Measurements from ENCODE around the gene TMEM243.
A peak's percentile ranks its signal among the peaks of the same experiment; 100 is the strongest.

Gene TMEM243

DNA sequence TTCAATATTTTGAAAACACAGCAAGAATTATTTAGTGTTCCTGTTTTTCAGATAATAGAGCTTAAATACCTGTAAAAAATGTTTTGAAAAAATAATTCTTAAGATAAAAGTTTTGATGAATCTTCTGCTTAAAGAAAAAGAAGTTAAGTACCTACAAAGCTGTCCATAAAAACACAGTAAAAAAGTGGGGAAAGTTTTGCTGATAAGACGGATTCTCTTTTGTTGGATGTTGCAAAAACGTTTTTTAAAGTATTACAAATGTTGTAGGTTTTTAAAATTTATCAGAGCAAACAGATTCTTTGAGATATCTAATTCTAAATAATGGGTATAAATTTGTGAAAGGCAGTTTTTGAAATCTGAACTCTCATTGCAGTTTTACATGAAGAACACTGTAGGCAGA, 55.1 kb downstream of the TMEM243 start:
- DNase-seq (ENCODE audit: extremely low read depth in 1 of 2, low read depth in 1 of 2), result no peak

DNA sequence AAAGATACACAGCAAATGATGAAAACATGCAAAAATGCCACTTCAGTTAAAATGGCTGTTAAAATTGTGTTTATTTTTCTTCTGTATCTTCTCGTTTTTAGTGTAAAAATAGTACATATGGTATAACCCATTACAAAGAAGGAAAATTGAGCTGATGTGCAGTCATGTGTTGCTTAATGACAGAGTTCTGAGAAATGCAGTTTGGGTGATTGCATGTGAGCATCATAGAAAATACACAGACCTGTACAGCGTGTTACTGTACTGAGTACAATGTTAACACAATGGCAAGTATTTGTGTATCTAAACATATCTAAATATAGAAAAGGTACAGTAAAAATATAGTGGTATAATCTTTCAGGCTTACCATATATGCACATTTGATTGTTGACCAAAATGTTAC, 60.0 kb downstream of the TMEM243 start:
- DNase-seq (ENCODE audit: extremely low read depth in 1 of 2, low read depth in 1 of 2), result no peak

DNA sequence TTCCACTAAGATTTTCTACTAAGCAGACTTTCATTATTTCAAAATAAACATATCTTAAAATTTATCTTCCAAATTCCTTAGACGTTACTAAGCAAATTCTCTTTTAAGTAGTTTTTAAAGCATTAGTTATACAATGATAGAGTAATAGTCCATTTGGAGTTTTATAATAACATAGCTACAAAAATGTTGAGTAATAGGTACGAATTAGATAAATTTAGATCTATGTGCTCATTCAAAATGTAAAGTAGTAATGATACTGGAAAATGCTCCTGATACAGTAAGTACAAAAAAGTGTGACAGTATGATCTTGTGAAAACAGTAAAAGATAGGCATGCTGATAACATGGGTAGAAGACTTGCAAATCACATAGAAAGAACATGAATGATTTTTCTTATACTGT, 62.8 kb downstream of the TMEM243 start:
- DNase-seq (ENCODE audit: extremely low read depth in 1 of 2, low read depth in 1 of 2), result no peak

DNA sequence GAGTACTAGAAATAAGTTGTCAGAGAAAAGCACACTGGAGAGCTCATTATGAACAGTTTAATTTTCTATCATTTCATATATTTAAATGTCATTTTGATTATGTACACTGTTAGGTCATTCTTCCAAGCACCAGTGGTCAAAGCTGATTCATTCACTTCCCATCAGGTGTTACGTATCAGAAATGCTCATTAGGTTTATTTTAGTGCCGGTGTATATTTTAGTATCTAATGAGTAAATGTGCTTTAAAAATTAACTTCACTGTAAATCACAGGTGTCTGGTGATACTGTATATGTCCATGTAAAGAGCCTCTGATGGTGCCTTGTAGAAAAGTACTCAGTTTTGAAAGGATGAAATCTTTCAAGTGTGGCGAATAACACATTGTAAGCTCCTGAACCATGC, 63.7 kb downstream of the TMEM243 start:
- DNase-seq (ENCODE audit: extremely low read depth in 1 of 2, low read depth in 1 of 2), result no peak

DNA sequence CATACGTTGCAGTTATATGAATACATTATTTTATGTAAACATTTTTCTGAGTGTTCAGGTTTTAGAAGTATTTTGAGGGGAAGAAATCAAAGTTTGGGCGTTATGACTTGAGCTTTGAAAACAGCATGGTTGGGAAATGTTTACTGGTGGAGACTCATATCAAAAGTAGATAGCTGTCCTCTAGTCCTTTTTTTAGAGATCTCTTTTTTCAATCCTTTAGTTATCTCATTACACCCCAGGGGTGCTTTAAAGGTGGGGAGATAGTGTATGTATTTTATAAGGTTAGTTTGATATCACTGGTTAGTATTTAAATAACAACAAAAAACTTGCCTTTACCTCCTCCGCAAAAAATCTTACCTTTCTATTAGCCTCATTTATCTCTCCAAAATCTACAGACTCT, 65.0 kb downstream of the TMEM243 start:
- DNase-seq (ENCODE audit: extremely low read depth in 1 of 2, low read depth in 1 of 2), result no peak

DNA sequence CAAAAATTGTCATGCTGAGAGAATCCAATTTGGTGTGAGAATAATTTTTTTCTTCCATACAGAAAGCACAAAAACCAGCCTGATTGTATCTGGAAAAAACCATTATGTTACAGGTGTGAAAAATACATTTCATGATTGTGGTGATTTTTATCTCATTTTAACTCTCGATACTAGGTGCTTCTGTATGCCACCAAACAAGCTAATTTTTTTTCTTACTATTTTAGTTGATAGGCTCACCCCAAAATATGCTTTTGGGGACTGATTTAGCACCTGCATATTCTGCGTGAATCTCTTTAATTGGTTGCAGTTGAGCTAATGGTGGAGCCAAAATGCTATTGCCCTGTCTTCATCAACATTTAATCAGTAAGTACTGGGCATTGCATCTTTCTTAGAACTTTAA, 65.4 kb downstream of the TMEM243 start:
- no peak for DNase-seq (ENCODE audit: extremely low read depth in 1 of 2, low read depth in 1 of 2)

DNA sequence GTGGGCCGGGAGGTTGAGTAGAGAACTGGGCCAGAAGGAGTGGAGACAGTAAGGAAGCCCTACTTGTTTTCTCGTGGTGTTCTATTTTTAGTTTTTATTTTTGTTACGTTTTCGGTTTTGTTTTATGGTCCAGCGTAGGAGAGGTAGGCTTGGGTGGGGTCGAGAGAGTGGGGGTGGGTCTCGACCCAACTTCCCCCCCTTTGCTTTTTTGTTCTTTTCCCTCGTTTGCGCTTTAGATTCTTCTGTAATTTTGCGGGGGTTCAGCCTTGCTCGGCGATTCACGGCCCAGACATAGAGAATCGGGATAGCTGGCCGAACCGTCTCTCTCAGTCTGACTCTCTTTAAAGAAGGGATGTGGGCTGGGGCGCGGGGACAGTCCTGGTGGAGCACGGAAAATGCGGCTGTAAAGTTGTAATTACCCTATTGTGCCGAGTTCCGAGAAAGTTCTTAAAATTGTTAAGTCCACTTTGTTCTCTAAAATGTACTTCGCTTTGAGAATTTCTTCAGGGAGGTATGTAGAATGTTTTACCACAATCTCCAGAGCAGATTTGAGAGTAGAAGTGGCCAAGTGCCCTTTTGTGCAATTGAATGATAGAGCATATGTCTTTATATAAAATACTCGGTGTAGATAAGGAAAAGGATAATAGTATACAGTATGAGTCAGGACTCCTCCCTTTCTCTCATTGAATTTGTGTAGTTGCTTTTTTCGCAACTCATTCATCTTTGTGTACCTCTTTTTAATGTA, 66.5 kb downstream of the TMEM243 start:
- DNase-seq (ENCODE audit: extremely low read depth in 1 of 2, low read depth in 1 of 2), result peak in 1 of 2 donors; percentile 20

DNA sequence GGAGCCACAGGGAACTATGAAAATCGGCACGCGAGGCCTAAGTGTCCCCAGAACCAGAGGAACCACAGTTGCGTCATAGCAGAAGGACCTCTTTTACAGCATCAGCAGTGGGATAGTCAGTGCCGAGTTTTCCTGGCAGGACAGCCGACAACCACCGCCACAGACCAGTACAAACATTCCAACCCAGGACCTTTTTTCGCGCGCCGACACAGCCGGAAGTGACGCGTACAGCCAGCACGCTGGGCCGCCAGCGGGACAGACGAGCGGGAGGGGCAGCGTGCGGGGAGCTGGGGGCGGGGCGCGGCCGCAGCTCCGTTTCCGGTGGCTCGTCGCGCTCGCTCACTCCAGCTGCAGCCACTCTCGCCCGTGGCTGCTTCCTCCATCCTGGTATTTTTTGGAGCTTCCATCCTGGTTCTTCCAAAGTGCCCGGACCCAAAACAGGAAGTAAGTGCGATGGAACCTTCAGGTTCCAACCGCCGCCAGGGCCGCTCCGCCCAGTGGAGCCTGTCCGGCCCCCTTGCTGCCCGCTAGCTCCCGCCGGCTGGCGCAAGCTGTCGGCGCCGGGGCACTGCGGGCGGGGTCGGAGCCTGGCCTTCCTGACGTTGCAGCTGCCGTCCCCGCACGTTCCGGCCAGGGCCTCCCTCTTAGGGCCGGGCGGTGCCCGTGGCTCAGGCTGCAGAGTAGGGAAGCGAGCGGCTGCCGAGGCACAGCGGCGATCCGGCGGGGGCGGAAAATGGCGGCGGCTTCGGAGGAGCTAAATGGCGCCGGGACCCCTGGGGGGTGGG, 67.2 kb downstream of the TMEM243 start, which contains the start of gene DMTF1:
Gene DMTF1, plus strand, starts transcription at position 342 of the 785 bp plus-strand sequence. CDS start 12,489 bp downstream, outside the sequence.
- peak; percentile 82 to 83 for DNase-seq (ENCODE audit: extremely low read depth in 1 of 2, low read depth in 1 of 2)

DNA sequence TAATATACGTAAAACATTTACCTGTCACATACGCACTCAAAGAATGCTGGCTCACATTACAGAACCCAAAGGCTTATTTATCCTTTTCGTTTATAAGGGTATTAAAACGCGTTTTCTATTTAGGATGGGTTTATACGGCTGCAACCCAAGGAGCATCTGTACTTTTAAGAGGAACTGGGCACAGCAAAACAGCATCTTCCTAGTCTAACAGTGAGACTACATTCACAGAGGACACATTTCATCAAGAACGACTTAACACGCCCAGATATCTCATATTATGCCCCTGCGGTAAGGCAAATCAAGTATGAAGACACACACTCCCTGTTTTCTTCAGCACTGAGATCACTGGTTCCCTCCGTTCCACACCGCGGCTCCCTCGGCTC, 67.8 kb downstream of the TMEM243 start:
- no peak for DNase-seq (ENCODE audit: extremely low read depth in 1 of 2, low read depth in 1 of 2)

DNA sequence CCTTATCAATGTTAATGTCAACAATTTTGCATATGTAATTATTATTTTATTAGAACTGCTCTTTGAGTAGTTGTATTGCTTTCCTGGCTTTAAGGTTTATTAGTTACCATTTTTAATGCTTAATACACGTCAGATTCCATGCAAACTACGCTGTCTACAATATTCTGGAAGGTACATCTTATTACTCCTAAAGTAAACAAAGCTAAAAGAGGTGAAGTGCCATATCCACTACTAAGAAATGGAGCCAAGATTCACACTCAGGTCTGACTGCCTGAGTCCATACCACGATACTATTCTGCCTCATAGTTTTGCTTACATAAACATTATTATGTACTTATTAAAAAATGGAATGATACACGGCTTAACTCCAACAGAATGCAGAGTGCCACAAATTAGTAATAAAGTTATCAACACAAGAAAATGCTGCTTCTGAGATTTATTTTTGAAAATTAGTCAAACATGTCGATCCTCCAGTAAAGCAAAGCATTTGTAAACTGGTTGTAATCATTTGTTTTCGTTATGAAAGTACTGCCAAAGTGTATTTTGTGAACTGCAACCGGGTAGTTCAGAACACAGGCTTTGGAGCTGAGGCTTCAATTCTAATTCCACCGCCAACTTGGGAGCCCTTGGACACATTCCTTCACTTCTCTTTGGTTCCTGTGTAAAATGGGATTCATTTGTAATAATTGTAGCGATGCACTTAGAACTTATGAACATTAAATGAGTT, 68.4 kb downstream of the TMEM243 start:
- no peak for DNase-seq (ENCODE audit: extremely low read depth in 1 of 2, low read depth in 1 of 2)

DNA sequence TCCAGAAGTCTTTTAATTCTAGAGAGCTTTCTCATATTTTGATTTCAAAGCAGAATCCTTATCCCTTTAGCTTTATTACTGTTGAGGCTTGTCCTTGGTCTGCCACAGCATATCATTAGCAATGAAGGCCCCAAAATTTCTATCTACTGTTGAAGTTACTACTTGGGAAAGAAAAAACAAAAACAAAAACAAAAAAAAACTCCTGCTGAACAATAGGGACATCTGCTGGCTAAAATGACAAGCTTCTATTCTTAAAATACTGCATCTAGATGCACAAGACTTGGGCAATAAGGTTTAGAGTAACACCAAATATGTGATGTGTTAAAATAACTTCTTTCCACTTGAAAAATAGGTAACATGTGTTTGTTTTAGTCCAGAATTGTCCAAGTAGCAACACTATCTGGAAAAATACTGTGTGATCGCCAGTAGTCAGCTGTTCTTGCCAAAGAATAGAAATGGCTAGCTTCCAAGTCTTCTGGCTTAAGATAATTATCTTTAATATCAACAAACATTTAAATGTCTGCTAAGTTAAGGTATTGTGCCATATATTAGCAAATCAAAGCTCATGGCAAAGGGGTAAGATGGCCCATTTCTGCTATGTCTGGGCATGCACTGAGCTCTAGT, 71.1 kb downstream of the TMEM243 start:
- DNase-seq (ENCODE audit: extremely low read depth in 1 of 2, low read depth in 1 of 2), result no peak

DNA sequence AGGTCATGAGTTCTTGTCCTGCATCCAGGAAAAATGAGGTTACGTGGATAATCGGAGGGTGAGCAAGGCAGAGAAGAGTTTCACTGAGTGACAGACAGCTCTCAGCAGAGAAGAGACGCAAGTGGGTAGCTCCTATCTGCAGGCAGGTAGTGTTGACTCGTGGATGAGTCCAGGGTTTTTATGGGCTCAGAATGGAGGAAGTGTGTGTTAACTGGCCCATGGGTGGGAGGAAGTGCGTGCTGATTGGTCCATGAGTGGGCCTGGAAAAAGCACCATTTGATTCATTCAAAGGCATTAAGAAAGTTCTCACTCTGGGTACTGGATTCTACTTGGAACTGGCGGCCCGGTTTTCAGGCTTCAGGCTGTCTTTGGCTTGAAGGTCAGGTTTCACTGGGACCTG, 72.0 kb downstream of the TMEM243 start:
- no peak for DNase-seq (ENCODE audit: extremely low read depth in 1 of 2, low read depth in 1 of 2)

DNA sequence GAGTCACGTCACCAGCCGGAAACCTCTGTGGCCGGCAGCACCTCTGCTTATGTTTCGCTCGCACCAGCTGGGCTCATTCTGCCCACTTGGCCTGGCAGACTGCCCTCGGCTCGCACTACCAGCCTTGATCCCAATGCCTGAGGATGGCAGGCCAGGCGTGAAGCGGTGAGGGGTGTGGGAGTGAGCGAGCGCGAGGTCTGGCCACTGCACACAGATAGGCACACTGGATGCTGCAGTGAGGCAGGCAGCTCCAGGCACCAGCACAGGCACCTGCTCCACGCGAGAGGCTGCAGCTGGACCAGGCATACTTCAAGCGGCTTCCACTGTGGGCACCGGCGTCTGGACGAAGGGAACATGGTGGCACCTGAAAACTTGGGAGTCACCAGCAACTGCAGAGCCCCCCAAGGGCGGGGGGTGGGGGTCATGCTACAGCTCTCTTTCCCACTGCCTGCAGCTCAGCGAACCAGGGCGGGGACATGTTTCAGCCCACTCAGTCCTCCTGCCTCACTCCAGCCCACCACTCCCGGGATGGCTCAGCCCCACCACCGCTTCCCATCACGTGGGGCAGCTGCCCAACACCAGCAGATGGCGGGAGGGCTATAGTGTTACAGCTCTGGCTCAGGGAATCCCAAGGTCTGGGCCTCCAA, 72.7 kb downstream of the TMEM243 start:
- DNase-seq (ENCODE audit: extremely low read depth in 1 of 2, low read depth in 1 of 2), result no peak
